Endothelial cell of umbilical vein (primary cell): Measurements from ENCODE around the gene INPP4B. TPM values are rescaled to one million over a fixed set of nuclear protein-coding genes. Genes with fewer than 3 reads are reported as not detected.

Experiments
- BruUV-seq: library from RNA; stranded (reverse); fragments of 400-500 nt; replicated peaks from 2 replicates; lab custom pipeline; 2021; lab: Mats Ljungman, UMichigan
- CTCF ChIA-PET: fragments of 300-600, 350-600 bp; sonication (Branson Sonifier 250); formaldehyde crosslinking; loops from one replicate; lab custom pipeline; 2021; ENCODE audit warnings: antibody characterized with exemption, inconsistent platforms; lab: Charles Lee
- POLR2A ChIA-PET: fragments of 300-600, 350-600 bp; sonication (Branson Sonifier 250); formaldehyde crosslinking; loops from one replicate; lab custom pipeline; 2021; ENCODE audit warnings: antibody characterized with exemption, inconsistent platforms; lab: Charles Lee
- DNase-seq: peaks from one replicate; pipeline ENCODE4 v3.0.0-alpha.2; 2011; ENCODE audit warnings: low read depth, low spot score
- FAIRE-seq: peaks from 2 replicates; lab custom pipeline; 2011; peaks lifted over from hg19 to GRCh38; lab: Jason Lieb, UNC
- H2AFZ ChIP-seq: 2 replicates; pipeline ENCODE4 v1.6.0; 2012; ENCODE audit warnings: low read depth, low read length, control low read depth, inconsistent platforms
- H3K27ac ChIP-seq: 2 replicates; pipeline ENCODE4 v1.5.1; 2011; ENCODE audit warnings: low read depth, mild to moderate bottlenecking, control low read depth, low read length, moderate library complexity; ENCODE audit not compliant: insufficient read depth
- H3K27me3 ChIP-seq, 2 experiments: 2 replicates each; pipeline versions ENCODE4 v1.6.0 to v1.6.1; 2011; ENCODE audit warnings: low read length in 2 of 2, mixed read lengths in 1 of 2; ENCODE audit not compliant: control insufficient read depth in 2 of 2, insufficient read depth in 2 of 2
- H3K36me3 ChIP-seq, 2 experiments: 2 replicates in 1 of 2; 3 replicates in 1 of 2; pipeline ENCODE4 v1.5.1; 2011; ENCODE audit warnings: low read length in 2 of 2, mild to moderate bottlenecking in 1 of 2, moderate library complexity in 1 of 2; ENCODE audit not compliant: control insufficient read depth in 2 of 2, insufficient read depth in 2 of 2; ENCODE audit errors: extremely low read depth in 1 of 2
- H3K4me1 ChIP-seq: 3 replicates; pipeline ENCODE4 v1.5.1; 2011; ENCODE audit warnings: mild to moderate bottlenecking, low read length; ENCODE audit not compliant: control insufficient read depth, insufficient read depth; ENCODE audit errors: extremely low read depth
- H3K4me2 ChIP-seq: 2 replicates; pipeline ENCODE4 v1.6.1; 2011; ENCODE audit warnings: low read length, control low read depth, mixed read lengths; ENCODE audit not compliant: insufficient read depth
- H3K4me3 ChIP-seq, 3 experiments: fragments of 200-600 bp in 1 of 3; sonication (generic), shearing (Covaris generic) in 1 of 3; replicated peaks in 1 of 3; 2 replicates each; pipeline ENCODE4 v1.5.1; 2011 to 2016; ENCODE audit warnings: control low read depth in 3 of 3, low read length in 3 of 3, mild to moderate bottlenecking in 2 of 3, inconsistent platforms in 1 of 3, low read depth in 1 of 3, moderate library complexity in 1 of 3; ENCODE audit not compliant: insufficient read depth in 1 of 3
- H3K79me2 ChIP-seq: 2 replicates; pipeline ENCODE4 v1.6.0; 2012; ENCODE audit warnings: low read length, inconsistent platforms; ENCODE audit not compliant: control insufficient read depth, insufficient read depth
- H3K9ac ChIP-seq: replicated peaks from 2 replicates; pipeline ENCODE3; 2011; ENCODE audit warnings: low read length, control low read depth; ENCODE audit not compliant: insufficient read depth; ENCODE audit errors: extremely low read depth
- H3K9me1 ChIP-seq: replicated peaks from 3 replicates; pipeline ENCODE4 v1.6.0; 2011; ENCODE audit warnings: mild to moderate bottlenecking, low read length; ENCODE audit not compliant: control insufficient read depth, insufficient read depth; ENCODE audit errors: extremely low read depth
- H3K9me3 ChIP-seq: replicated peaks from 2 replicates; pipeline ENCODE4 v1.5.1; 2012; ENCODE audit warnings: low read length, inconsistent platforms; ENCODE audit not compliant: control insufficient read depth, insufficient read depth
- H4K20me1 ChIP-seq: replicated peaks from 2 replicates; pipeline ENCODE3; 2011; ENCODE audit warnings: mild to moderate bottlenecking, low read length; ENCODE audit not compliant: control insufficient read depth, insufficient read depth; ENCODE audit errors: extremely low read depth
- EZH2 ChIP-seq: IDR thresholded peaks from 2 replicates; pipeline ENCODE4 v1.6.1; 2012; ENCODE audit warnings: borderline replicate concordance, low read depth, mild to moderate bottlenecking, moderate library complexity, low read length, inconsistent platforms; ENCODE audit not compliant: severe bottlenecking
- FOS ChIP-seq: IDR thresholded peaks from 2 replicates; pipeline ENCODE4 v1.6.1; 2011; ENCODE audit warnings: mild to moderate bottlenecking, low read length, moderate library complexity, borderline replicate concordance; ENCODE audit not compliant: insufficient read depth
- GATA2 ChIP-seq: IDR thresholded peaks from 2 replicates; pipeline ENCODE4 v1.7.0; 2011; ENCODE audit warnings: low read depth, mild to moderate bottlenecking, moderate library complexity, mixed read lengths, low read length; ENCODE audit not compliant: insufficient read length, insufficient read depth
- JUN ChIP-seq: IDR thresholded peaks from 2 replicates; pipeline ENCODE4 v1.6.1; 2011; ENCODE audit warnings: borderline replicate concordance, low read depth; ENCODE audit not compliant: insufficient read length, insufficient read depth
- MAX ChIP-seq: IDR thresholded peaks from 2 replicates; pipeline ENCODE4 v1.6.1; 2011; ENCODE audit not compliant: insufficient read depth, insufficient read length
- MYC ChIP-seq: IDR thresholded peaks from one replicate; pipeline ENCODE4 v1.6.1; 2011; ENCODE audit warnings: mild to moderate bottlenecking, low read depth, low read length
- POLR2AphosphoS5 ChIP-seq: IDR thresholded peaks from 2 replicates; pipeline ENCODE4 v1.6.1; 2012; ENCODE audit warnings: low read depth, mild to moderate bottlenecking, control low read depth, low read length, moderate library complexity; ENCODE audit not compliant: insufficient read depth
- dilution Hi-C: fragments of 300-500 bp; cut with MboI; formaldehyde crosslinking; loops from one replicate; pipeline ENCODE4 v1.15.0; 2019; ENCODE audit warnings: low sequenced_read_pairs; ENCODE audit not compliant: extremely low pct_ligation_motif_present
- intact Hi-C: fragments of 100-400 bp; cut with micrococcal nuclease; formaldehyde crosslinking; loops from one replicate; pipeline ENCODE4 v1.10.0; 2022
- polyA plus RNA-seq, 4 experiments: library from polyadenylated mRNA; depleted of rRNA in 3 of 4; stranded (reverse) in 3 of 4; unstranded in 1 of 4; fragments of >200 nt; gene quantifications; 2 replicates each; pipeline versions ENCODE4 v1.2.1 to v1.2.3, GENCODE V29; 2011 to 2012; ENCODE audit warnings: missing spikeins in 1 of 4
- total RNA-seq: library from RNA; stranded (reverse); gene quantifications from 2 replicates; pipeline ENCODE4 v1.2.3, GENCODE V29; 2021

Gene INPP4B
- total and polyA plus RNA-seq, 2 donors (not counting 3 experiments of a cell fraction or from before 2014, with no cell fraction given) = 0.41 to 3.1 TPM

DNA sequence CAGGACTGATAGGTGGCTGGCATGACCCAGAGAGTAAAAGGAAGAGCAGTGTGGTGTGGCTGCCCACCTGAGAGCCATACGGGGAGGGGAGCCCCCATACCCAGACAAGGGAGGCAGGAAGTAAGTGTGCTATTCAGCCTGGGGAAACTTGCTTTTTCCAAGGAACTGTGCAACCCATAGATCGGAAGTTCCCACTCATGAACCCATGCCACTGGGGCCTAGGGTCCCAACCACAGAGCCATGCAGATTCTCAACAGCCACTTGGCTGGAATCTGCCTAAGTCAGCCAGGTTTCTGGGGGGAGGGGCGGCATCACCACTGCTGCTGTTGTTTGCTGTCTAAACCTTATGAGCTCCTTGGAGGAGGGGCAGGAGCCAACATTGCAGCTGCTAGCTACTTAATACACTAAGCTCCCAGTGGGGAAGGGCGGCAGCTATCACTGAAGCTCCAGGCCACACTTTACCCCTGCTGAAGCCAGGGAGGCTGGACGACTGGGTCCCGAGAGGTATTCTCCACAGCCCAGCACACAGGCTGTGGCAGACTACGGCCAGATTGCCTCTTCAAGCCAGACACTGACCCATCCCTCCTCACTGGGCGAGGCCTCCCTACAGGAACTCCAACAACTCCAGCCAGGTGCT, 410.4 kb downstream of the INPP4B start:
- dilution Hi-C loops = no loop called here
- POLR2A ChIA-PET = no interaction called here
- H3K4me1 ChIP-seq = no peaks in the 10 kb centered on the region
- no peak overlapping the region for H3K4me3 ChIP-seq
- H2AFZ ChIP-seq = no peak overlapping the region
- DNase-seq (no peak), FAIRE-seq (no peak)
- no peaks in the 10 kb centered on the region for H3K79me2 ChIP-seq
- no peaks in the 10 kb centered on the region for H3K36me3 ChIP-seq
- H3K4me2 ChIP-seq = no peak overlapping the region
- CTCF ChIA-PET = no interaction called here
- H3K9me3 ChIP-seq = no peaks in the 10 kb centered on the region
- H3K9ac ChIP-seq = no peak overlapping the region
- TF ChIP-seq EZH2 (no peak), POLR2AphosphoS5 (no peak), GATA2 (no peak), MAX (no peak), FOS (no peak), MYC (no peak), JUN (no peak)
- no peaks in the 10 kb centered on the region for H4K20me1 ChIP-seq
- no peaks in the 10 kb centered on the region for H3K9me1 ChIP-seq
- no TSS peak for BruUV-seq
- intact Hi-C loops = no loop called here
- no peaks in the 10 kb centered on the region for H3K27me3 ChIP-seq
- H3K27ac ChIP-seq = no peak overlapping the region
